H9 (cell line): ENCODE results near the gene TNFRSF4. TPM values are rescaled to one million over a fixed set of nuclear protein-coding genes. Genes with fewer than 3 reads are reported as not detected.

Experiments used
- DNase-seq: peaks from one replicate; pipeline ENCODE4 v3.0.0-alpha.2; 2017
- H2AFZ ChIP-seq: one replicate; pipeline ENCODE4 v1.6.1; 2013; ENCODE audit warnings: mild to moderate bottlenecking, low read length, control low read depth, moderate library complexity
- H2AK5ac ChIP-seq: 2 replicates; pipeline ENCODE4 v1.6.1; 2013; ENCODE audit warnings: low read length, control low read depth, mixed read lengths; ENCODE audit not compliant: insufficient read length
- H2BK120ac ChIP-seq: one replicate; pipeline ENCODE4 v1.6.1; 2013; ENCODE audit warnings: low read depth, mild to moderate bottlenecking, low read length, control low read depth, inconsistent platforms; ENCODE audit not compliant: poor library complexity, severe bottlenecking
- H2BK12ac ChIP-seq: 2 replicates; pipeline ENCODE4 v1.6.1; 2013; ENCODE audit warnings: low read length, control low read depth, mixed read lengths, low read depth; ENCODE audit not compliant: insufficient read length
- H2BK15ac ChIP-seq: 2 replicates; pipeline ENCODE4 v1.6.1; 2013; ENCODE audit warnings: low read depth, low read length, control low read depth
- H2BK20ac ChIP-seq: one replicate; pipeline ENCODE4 v1.6.1; 2013; ENCODE audit warnings: low read depth, mild to moderate bottlenecking, low read length, control low read depth, inconsistent platforms; ENCODE audit not compliant: poor library complexity, severe bottlenecking
- H2BK5ac ChIP-seq: 2 replicates; pipeline ENCODE4 v1.6.1; 2013; ENCODE audit warnings: low read length, control low read depth, mixed read lengths; ENCODE audit not compliant: insufficient read length
- H3K14ac ChIP-seq: 2 replicates; pipeline ENCODE4 v1.6.1; 2013; ENCODE audit warnings: low read length, control low read depth; ENCODE audit not compliant: insufficient read depth
- H3K18ac ChIP-seq: 2 replicates; pipeline ENCODE4 v1.6.1; 2013; ENCODE audit warnings: low read depth, mild to moderate bottlenecking, mixed read lengths, low read length, control low read depth; ENCODE audit not compliant: insufficient read length
- H3K23ac ChIP-seq: 2 replicates; pipeline ENCODE4 v1.6.1; 2013; ENCODE audit warnings: low read length, control low read depth, mixed read lengths, low read depth; ENCODE audit not compliant: insufficient read length
- H3K23me2 ChIP-seq: 2 replicates; pipeline ENCODE4 v1.6.1; 2013; ENCODE audit warnings: low read depth, mild to moderate bottlenecking, mixed read lengths, low read length, control low read depth; ENCODE audit not compliant: insufficient read length, poor library complexity, severe bottlenecking
- H3K27ac ChIP-seq: 2 replicates; pipeline ENCODE4 v1.5.1; 2013; ENCODE audit warnings: low read length, control low read depth, mixed read lengths, low read depth; ENCODE audit not compliant: insufficient read length
- H3K27me3 ChIP-seq: 2 replicates; pipeline ENCODE4 v1.6.1; 2013; ENCODE audit warnings: low read length, control low read depth, inconsistent platforms; ENCODE audit not compliant: insufficient read depth
- H3K4ac ChIP-seq: 2 replicates; pipeline ENCODE4 v1.6.1; 2013; ENCODE audit warnings: low read depth, mild to moderate bottlenecking, control low read depth, inconsistent platforms, low read length, moderate library complexity
- H3K4me1 ChIP-seq: 2 replicates; pipeline ENCODE4 v1.6.1; 2013; ENCODE audit warnings: low read length, control low read depth, inconsistent platforms; ENCODE audit not compliant: insufficient read depth
- H3K4me2 ChIP-seq: 2 replicates; pipeline ENCODE4 v1.6.1; 2013; ENCODE audit warnings: low read length, control low read depth, mixed read lengths; ENCODE audit not compliant: insufficient read length, insufficient read depth
- H3K56ac ChIP-seq: 2 replicates; pipeline ENCODE4 v1.6.1; 2013; ENCODE audit warnings: low read depth, mild to moderate bottlenecking, mixed read lengths, low read length, control low read depth; ENCODE audit not compliant: insufficient read length
- H3K79me1 ChIP-seq: 2 replicates; pipeline ENCODE4 v1.6.1; 2013; ENCODE audit warnings: low read depth, mild to moderate bottlenecking, moderate library complexity, low read length, control low read depth, inconsistent platforms; ENCODE audit not compliant: insufficient read depth, poor library complexity, severe bottlenecking
- H3K79me2 ChIP-seq: 2 replicates; pipeline ENCODE4 v1.6.1; 2013; ENCODE audit warnings: low read length, control low read depth, inconsistent platforms; ENCODE audit not compliant: insufficient read depth
- H3K9ac ChIP-seq: 2 replicates; pipeline ENCODE4 v1.6.1; 2013; ENCODE audit warnings: low read length, control low read depth, mixed read lengths; ENCODE audit not compliant: insufficient read length; ENCODE audit errors: extremely low read depth
- H3K9me3 ChIP-seq: one replicate; pipeline ENCODE4 v1.6.1; 2013; ENCODE audit warnings: low read depth, low read length, inconsistent platforms; ENCODE audit not compliant: control insufficient read depth
- H3T11ph ChIP-seq: one replicate; pipeline ENCODE4 v1.6.1; 2013; ENCODE audit warnings: mild to moderate bottlenecking, low read length, control low read depth, inconsistent platforms
- H4K20me1 ChIP-seq: one replicate; pipeline ENCODE4 v1.6.1; 2013; ENCODE audit not compliant: control insufficient read depth, insufficient read length, insufficient read depth
- H4K5ac ChIP-seq: 2 replicates; pipeline ENCODE4 v1.6.1; 2013; ENCODE audit warnings: low read depth, mild to moderate bottlenecking, mixed read lengths, low read length, control low read depth; ENCODE audit not compliant: insufficient read length
- H4K8ac ChIP-seq: replicated peaks from 2 replicates; pipeline ENCODE4 v1.6.1; 2013; ENCODE audit warnings: low read length, control low read depth, mixed read lengths, low read depth; ENCODE audit not compliant: insufficient read length
- H4K91ac ChIP-seq: 2 replicates; pipeline ENCODE4 v1.6.1; 2013; ENCODE audit warnings: low read depth, mild to moderate bottlenecking, moderate library complexity, mixed read lengths, low read length, control low read depth; ENCODE audit not compliant: insufficient read length
- H3K27ac Mint-ChIP-seq, 3 experiments: 2 replicates in 2 of 3; 3 replicates in 1 of 3; pipeline ENCODE4 v1.8.0; 2020 to 2021; ENCODE audit warnings: mixed read lengths in 3 of 3, mild to moderate bottlenecking in 1 of 3, moderate library complexity in 1 of 3
- H3K27me3 Mint-ChIP-seq: 2 replicates; pipeline ENCODE4 v1.8.0; 2021; ENCODE audit warnings: low read depth, mild to moderate bottlenecking, moderate library complexity, mixed read lengths
- H3K36me3 Mint-ChIP-seq, 3 experiments: 2 replicates in 2 of 3; 3 replicates in 1 of 3; pipeline ENCODE4 v1.8.0; 2020 to 2021; ENCODE audit warnings: low read depth in 3 of 3, mixed read lengths in 3 of 3; ENCODE audit not compliant: insufficient read depth in 1 of 3
- H3K4me1 Mint-ChIP-seq, 2 experiments: 2 replicates each; pipeline ENCODE4 v1.8.0; 2020; ENCODE audit warnings: mixed read lengths in 2 of 2
- H3K4me3 Mint-ChIP-seq, 2 experiments: 2 replicates in 1 of 2; 3 replicates in 1 of 2; pipeline ENCODE4 v1.8.0; 2020 to 2021; ENCODE audit warnings: mild to moderate bottlenecking in 2 of 2, mixed read lengths in 2 of 2, moderate library complexity in 1 of 2
- H3K9me3 Mint-ChIP-seq, 2 experiments: 2 replicates in 1 of 2; 3 replicates in 1 of 2; pipeline ENCODE4 v1.8.0; 2020; ENCODE audit warnings: mild to moderate bottlenecking in 2 of 2, mixed read lengths in 2 of 2, moderate library complexity in 1 of 2
- CTCF ChIP-seq: fragments of 200-600 bp; sonication (generic); conservative IDR thresholded peaks from 3 replicates; pipeline ENCODE4 v1.8.0; 2021; ENCODE audit warnings: antibody characterized with exemption, mild to moderate bottlenecking
- WGBS: extraction: QIAGEN DNeasy Blood & Tissue Kit; methylation state at CpG from one replicate; pipeline ENCODE4 v1.1.7; 2013; ENCODE audit warnings: missing lambda C conversion rate, low lambda C conversion rate, mixed read lengths; ENCODE audit not compliant: insufficient read length; ENCODE audit errors: extremely low coverage; 5-methylcytosine and 5-hydroxymethylcytosine counted together
- total RNA-seq: library from RNA; stranded (reverse); gene quantifications from 2 replicates; pipeline ENCODE4 v1.2.1, GENCODE V29; 2021

The TNFRSF4 gene
- total RNA-seq, 1 experiment from 2014 or later: 0.24 TPM

DNA sequence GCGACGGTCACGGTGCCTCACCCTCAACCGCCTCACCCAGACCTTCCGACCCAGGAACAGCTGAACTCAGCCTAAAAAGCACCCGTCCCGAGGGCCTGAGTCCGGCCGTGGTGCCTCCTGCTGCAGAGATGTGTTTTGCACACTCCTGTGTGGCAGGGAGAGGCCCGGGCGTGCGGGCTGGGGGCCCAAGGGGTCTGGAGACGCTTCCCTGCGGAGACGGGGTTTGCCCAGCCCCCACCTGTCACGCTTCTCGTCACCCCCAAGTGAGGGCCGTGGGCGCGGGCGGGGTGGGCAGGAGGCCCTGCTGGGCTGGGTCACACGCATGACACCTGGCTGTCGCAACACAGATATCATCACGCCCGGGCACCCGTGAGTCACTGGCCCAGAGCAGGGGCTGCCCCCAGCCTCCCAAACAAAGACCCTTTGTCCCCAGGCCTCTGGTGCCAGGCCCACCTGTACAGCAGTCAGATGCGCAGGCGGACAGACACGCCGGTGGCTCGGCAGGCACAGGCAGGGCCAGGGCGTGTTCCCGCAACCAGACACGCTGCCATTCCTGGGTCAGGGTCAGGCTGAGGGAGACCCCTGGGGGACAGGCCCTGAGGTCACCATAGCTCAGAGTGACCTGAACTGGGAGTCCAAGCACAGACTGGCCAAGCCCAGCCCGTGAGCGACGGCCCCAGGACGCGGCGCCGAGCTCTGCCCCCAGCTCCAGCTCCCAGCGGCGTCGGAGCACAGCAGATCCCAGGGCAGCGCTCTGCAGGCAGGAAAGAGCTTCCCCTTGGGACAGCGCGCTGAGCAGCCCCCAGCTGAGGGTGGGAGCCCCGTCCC lies 24.1 kb upstream of the TNFRSF4 start:
- Histone ChIP-seq H4K5ac (no peak overlapping the region), H3K4me2 (no peak overlapping the region), H3K79me1 (no peaks in the 10 kb centered on the region), H3K56ac (no peak overlapping the region), H2BK120ac (no peak overlapping the region), H3K9ac (no peak overlapping the region), H3K4me1 (no peaks in the 10 kb centered on the region), H2BK15ac (no peak overlapping the region), H2BK20ac (no peak overlapping the region), H3K18ac (no peak overlapping the region), H3K14ac (no peak overlapping the region), H2BK12ac (no peak overlapping the region), H3K9me3 (no peaks in the 10 kb centered on the region), H2AK5ac (no peak overlapping the region), H2AFZ (no peak overlapping the region), H4K91ac (no peak overlapping the region), H2BK5ac (no peak overlapping the region), H3T11ph (no peak overlapping the region), H3K23me2 (no peaks in the 10 kb centered on the region), H3K79me2 (no peaks in the 10 kb centered on the region), H3K27ac (no peak overlapping the region), H3K27me3 (no peaks in the 10 kb centered on the region), H4K8ac (no peak overlapping the region), H3K4ac (no peak overlapping the region), H4K20me1 (no peaks in the 10 kb centered on the region), H3K23ac (no peak overlapping the region)
- Mint-ChIP-seq H3K36me3 (peaks cover 12 to 17% (median 16%) of the 10 kb centered on the region in 3 experiments), H3K27ac (no peak overlapping the region), H3K4me3 (no peak overlapping the region), H3K9me3 (peaks cover 0 to 4% of the 10 kb centered on the region in 2 experiments; a peak in 1 of 5 replicates), H3K27me3 (no peaks in the 10 kb centered on the region; the same call in 1 of the 2 replicates), H3K4me1 (peaks cover 8 to 19% of the 10 kb centered on the region in 2 experiments)
- WGBS: no CpG with 5 or more reads among the region's 48 CpGs
- DNase-seq: no peak
- no peak for TF ChIP-seq CTCF
